ENCODE measurements around the gene ARX.

Gene ARX

DNA sequence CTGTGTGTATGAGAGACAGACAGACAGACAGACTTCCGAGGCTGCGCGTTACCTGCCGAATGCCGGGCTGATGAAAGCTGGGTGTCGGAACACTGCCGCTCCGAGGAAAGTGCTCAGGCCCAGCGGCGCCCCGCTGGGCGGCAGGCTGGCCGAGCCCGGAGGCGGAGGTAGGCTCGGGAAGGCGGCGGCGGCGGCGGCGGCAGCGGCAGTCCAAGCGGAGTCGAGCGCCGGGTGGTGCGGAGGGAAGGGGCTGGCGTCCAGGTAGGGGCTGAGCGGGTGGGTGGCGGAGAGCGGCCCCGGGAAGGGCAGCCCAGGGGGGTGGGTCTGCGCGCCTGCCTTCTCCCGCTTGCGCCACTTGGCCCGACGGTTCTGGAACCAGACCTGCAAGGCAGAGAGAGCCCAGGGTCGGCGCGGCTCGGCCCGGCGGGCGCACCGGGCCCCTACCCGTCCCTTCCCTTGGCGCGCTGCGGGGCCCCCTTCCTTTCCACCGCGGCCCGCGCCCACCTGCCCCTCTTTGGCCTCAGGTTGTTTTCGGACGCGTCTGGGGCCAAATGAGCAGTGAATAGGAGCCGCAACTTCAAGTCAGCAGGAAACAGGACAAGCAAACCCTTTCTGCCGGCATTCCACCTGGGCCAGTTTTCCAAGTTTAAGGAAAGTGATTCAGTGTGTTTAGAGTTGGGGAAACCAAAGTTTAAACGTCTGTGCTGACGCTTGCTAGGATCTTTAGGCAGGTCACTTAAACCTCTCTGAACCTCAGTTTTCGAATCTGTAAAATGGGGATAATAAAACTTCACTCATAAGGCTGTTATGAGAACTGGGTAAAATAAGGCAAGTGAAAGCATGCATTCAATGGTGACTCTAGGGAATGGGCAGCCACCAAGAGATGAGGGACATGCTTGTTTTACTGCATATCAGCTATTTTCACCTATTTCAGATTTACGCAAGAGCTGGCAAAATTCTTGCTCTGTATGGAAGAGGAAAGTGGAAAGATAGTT lies 8.4 kb downstream of the ARX start:
- TF ChIP-seq TSHZ2 (CRISPR knock-in tag; IDR thresholded peaks at IDR 0.05) = no peak
- TF ChIP-seq ZFP30 (CRISPR knock-in tag; IDR thresholded peaks at IDR 0.05) = no peak
- no peak for TF ChIP-seq SNAI2 (CRISPR knock-in tag; IDR thresholded peaks at IDR 0.05)
- no peak for TF ChIP-seq GLIS3 (CRISPR knock-in tag; IDR thresholded peaks at IDR 0.05)
- no peak for TF ChIP-seq BACH2 (CRISPR knock-in tag; IDR thresholded peaks at IDR 0.05; ENCODE audit: borderline replicate concordance)
- TF ChIP-seq CSDC2 (CRISPR knock-in tag; IDR thresholded peaks at IDR 0.05) = no peak
- TF ChIP-seq, protein P1, sequence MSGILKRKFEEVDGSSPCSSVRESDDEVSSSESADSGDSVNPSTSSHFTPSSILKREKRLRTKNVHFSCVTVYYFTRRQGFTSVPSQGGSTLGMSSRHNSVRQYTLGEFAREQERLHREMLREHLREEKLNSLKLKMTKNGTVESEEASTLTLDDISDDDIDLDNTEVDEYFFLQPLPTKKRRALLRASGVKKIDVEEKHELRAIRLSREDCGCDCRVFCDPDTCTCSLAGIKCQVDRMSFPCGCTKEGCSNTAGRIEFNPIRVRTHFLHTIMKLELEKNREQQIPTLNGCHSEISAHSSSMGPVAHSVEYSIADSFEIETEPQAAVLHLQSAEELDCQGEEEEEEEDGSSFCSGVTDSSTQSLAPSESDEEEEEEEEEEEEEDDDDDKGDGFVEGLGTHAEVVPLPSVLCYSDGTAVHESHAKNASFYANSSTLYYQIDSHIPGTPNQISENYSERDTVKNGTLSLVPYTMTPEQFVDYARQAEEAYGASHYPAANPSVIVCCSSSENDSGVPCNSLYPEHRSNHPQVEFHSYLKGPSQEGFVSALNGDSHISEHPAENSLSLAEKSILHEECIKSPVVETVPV (CRISPR knock-in tag; IDR thresholded peaks at IDR 0.05) = no peak
- no peak for TF ChIP-seq OSR1 (CRISPR knock-in tag; IDR thresholded peaks at IDR 0.05)
- TF ChIP-seq ZC3H10 (CRISPR knock-in tag; IDR thresholded peaks at IDR 0.05) = no peak
- TF ChIP-seq, protein P2, sequence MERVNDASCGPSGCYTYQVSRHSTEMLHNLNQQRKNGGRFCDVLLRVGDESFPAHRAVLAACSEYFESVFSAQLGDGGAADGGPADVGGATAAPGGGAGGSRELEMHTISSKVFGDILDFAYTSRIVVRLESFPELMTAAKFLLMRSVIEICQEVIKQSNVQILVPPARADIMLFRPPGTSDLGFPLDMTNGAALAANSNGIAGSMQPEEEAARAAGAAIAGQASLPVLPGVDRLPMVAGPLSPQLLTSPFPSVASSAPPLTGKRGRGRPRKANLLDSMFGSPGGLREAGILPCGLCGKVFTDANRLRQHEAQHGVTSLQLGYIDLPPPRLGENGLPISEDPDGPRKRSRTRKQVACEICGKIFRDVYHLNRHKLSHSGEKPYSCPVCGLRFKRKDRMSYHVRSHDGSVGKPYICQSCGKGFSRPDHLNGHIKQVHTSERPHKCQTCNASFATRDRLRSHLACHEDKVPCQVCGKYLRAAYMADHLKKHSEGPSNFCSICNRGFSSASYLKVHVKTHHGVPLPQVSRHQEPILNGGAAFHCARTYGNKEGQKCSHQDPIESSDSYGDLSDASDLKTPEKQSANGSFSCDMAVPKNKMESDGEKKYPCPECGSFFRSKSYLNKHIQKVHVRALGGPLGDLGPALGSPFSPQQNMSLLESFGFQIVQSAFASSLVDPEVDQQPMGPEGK (CRISPR knock-in tag; IDR thresholded peaks at IDR 0.05; ENCODE audit: borderline replicate concordance) = no peak
- TF ChIP-seq ESRRG (CRISPR knock-in tag; IDR thresholded peaks at IDR 0.05) = no peak
- no peak for TF ChIP-seq ARNTL (CRISPR knock-in tag; IDR thresholded peaks at IDR 0.05; ENCODE audit: borderline replicate concordance, low read depth)
- TF ChIP-seq ZNF8 (CRISPR knock-in tag; IDR thresholded peaks at IDR 0.05) = no peak
- no peak for ATAC-seq

- TF ChIP-seq TOX (CRISPR knock-in tag; IDR thresholded peaks at IDR 0.05; ENCODE audit: borderline replicate concordance) (no peak), ZFP3 (CRISPR knock-in tag; IDR thresholded peaks at IDR 0.05) (no peak), ZNF70 (CRISPR knock-in tag; IDR thresholded peaks at IDR 0.05) (no peak), ZC3H10 (CRISPR knock-in tag; IDR thresholded peaks at IDR 0.05) (no peak), ZNF8 (CRISPR knock-in tag; IDR thresholded peaks at IDR 0.05) (no peak), ESRRG (CRISPR knock-in tag; IDR thresholded peaks at IDR 0.05) (no peak), CSDC2 (CRISPR knock-in tag; IDR thresholded peaks at IDR 0.05) (no peak), TSHZ2 (CRISPR knock-in tag; IDR thresholded peaks at IDR 0.05) (no peak), POU6F1 (CRISPR knock-in tag; IDR thresholded peaks at IDR 0.05; ENCODE audit: borderline replicate concordance, low read depth) (no peak), PPARA (CRISPR knock-in tag; IDR thresholded peaks at IDR 0.05; ENCODE audit: borderline replicate concordance) (no peak), ZFP30 (CRISPR knock-in tag; IDR thresholded peaks at IDR 0.05) (no peak), BACH2 (CRISPR knock-in tag; IDR thresholded peaks at IDR 0.05; ENCODE audit: borderline replicate concordance) (no peak), SNAI2 (CRISPR knock-in tag; IDR thresholded peaks at IDR 0.05) (no peak), ZNF565 (CRISPR knock-in tag; conservative IDR thresholded peaks at IDR 0.05; ENCODE audit: low read depth) (no peak), OSR1 (CRISPR knock-in tag; IDR thresholded peaks at IDR 0.05) (no peak), RARB (CRISPR knock-in tag; IDR thresholded peaks at IDR 0.05) (no peak)
- TF ChIP-seq, protein P2 (CRISPR knock-in tag; IDR thresholded peaks at IDR 0.05; ENCODE audit: borderline replicate concordance) = no peak
- TF ChIP-seq, protein P1 (CRISPR knock-in tag; IDR thresholded peaks at IDR 0.05) = no peak
- TF ChIP-seq, protein P3, sequence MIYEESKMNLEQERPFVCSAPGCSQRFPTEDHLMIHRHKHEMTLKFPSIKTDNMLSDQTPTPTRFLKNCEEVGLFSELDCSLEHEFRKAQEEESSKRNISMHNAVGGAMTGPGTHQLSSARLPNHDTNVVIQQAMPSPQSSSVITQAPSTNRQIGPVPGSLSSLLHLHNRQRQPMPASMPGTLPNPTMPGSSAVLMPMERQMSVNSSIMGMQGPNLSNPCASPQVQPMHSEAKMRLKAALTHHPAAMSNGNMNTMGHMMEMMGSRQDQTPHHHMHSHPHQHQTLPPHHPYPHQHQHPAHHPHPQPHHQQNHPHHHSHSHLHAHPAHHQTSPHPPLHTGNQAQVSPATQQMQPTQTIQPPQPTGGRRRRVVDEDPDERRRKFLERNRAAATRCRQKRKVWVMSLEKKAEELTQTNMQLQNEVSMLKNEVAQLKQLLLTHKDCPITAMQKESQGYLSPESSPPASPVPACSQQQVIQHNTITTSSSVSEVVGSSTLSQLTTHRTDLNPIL (CRISPR knock-in tag; IDR thresholded peaks at IDR 0.05; ENCODE audit: low read depth) = no peak
- no peak for ATAC-seq
Measured at GRCh38 chrX:25006586-25007058, 9.1 kb downstream of the ARX start.
